ENCODE measurements around the gene ITGAL. TPM values are rescaled to one million over a fixed set of nuclear protein-coding genes. Genes with fewer than 3 reads are reported as not detected.

The ITGAL gene
- total and polyA plus RNA-seq, 2 of the 13 experiments (the other 11 are each of a cell fraction or from before 2014, with no cell fraction given): 0.86 to 1.2 TPM

DNA sequence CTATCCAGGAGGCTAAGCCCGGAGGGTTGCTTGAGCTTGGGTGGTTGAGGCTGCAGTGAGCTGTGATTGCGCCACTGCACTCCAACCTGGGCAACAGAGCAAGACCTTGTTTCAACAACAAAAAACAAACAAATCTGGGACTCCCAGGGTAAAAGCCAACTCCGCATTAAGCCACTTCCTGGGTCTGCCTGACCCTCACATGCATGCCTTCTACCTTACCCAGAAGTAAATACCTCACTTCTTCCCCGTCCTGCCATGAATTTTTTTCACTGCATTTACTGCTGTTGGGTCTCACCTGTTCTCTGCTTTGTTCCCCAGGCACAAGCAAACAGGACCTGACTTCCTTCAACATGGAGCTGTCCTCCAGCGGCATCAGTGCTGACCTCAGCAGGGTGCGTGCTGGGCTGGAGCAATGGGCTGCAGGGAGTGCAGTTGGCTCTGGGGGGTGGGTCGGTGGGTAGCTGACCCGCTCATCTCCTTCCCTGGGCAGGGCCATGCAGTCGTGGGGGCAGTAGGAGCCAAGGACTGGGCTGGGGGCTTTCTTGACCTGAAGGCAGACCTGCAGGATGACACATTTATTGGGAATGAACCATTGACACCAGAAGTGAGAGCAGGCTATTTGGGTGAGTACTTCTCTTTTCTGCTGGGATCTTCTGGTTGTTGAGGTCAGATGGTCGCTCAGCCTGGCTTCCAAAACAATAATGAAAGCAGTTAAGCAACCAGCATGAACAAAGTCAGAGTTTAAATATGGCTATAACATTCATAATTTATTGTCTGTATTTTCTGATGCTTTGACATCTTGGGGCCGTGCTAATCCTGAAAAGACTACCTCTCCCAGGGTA lies 16.4 kb downstream of the ITGAL start (continued):
- TF ChIP-seq ZSCAN20 (CRISPR knock-in tag; IDR thresholded peaks at IDR 0.05; ENCODE audit: borderline replicate concordance): peak; percentile 99
- TF ChIP-seq SKIL (CRISPR knock-in tag; IDR thresholded peaks at IDR 0.05; ENCODE audit: borderline replicate concordance): no peak
- peak; percentile 38; the same call in 1 of the 2 replicates for TF ChIP-seq SRY (CRISPR knock-in tag; IDR thresholded peaks at IDR 0.05)
- TF ChIP-seq KDM6A (CRISPR knock-in tag; IDR thresholded peaks at IDR 0.05; ENCODE audit: low read depth): no peak
- 0 out of 2 replicates have a peak, but pooled peaks have one; percentile 25 for TF ChIP-seq BCL6 (CRISPR knock-in tag; IDR thresholded peaks at IDR 0.05)
- TF ChIP-seq NONO (IDR thresholded peaks at IDR 0.05): no peak
- TF ChIP-seq NONO (CRISPR knock-in tag; conservative IDR thresholded peaks at IDR 0.05): 0 out of 2 replicates have a peak, but pooled peaks have one; percentile 42
- TF ChIP-seq PAX8 (CRISPR knock-in tag; IDR thresholded peaks at IDR 0.05; ENCODE audit: borderline replicate concordance): no peak
- TF ChIP-seq ZNF83 (CRISPR knock-in tag; IDR thresholded peaks at IDR 0.05; ENCODE audit: borderline replicate concordance): no peak
- TF ChIP-seq MEIS1 (CRISPR knock-in tag; IDR thresholded peaks at IDR 0.05; ENCODE audit: borderline replicate concordance): 0 out of 2 replicates have a peak, but pooled peaks have one; percentile 4
- TF ChIP-seq, protein P1, sequence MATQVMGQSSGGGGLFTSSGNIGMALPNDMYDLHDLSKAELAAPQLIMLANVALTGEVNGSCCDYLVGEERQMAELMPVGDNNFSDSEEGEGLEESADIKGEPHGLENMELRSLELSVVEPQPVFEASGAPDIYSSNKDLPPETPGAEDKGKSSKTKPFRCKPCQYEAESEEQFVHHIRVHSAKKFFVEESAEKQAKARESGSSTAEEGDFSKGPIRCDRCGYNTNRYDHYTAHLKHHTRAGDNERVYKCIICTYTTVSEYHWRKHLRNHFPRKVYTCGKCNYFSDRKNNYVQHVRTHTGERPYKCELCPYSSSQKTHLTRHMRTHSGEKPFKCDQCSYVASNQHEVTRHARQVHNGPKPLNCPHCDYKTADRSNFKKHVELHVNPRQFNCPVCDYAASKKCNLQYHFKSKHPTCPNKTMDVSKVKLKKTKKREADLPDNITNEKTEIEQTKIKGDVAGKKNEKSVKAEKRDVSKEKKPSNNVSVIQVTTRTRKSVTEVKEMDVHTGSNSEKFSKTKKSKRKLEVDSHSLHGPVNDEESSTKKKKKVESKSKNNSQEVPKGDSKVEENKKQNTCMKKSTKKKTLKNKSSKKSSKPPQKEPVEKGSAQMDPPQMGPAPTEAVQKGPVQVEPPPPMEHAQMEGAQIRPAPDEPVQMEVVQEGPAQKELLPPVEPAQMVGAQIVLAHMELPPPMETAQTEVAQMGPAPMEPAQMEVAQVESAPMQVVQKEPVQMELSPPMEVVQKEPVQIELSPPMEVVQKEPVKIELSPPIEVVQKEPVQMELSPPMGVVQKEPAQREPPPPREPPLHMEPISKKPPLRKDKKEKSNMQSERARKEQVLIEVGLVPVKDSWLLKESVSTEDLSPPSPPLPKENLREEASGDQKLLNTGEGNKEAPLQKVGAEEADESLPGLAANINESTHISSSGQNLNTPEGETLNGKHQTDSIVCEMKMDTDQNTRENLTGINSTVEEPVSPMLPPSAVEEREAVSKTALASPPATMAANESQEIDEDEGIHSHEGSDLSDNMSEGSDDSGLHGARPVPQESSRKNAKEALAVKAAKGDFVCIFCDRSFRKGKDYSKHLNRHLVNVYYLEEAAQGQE (IDR thresholded peaks at IDR 0.05; ENCODE audit: borderline replicate concordance in 1 of 2, low read depth in 1 of 2, low read length in 2 of 2): 0 out of 4 replicates have a peak, but pooled peaks of 1 of the 2 experiments have one; percentile 31
- peak; percentile 83; the same call in 1 of the 2 replicates for TF ChIP-seq BRCA1 (CRISPR knock-in tag; IDR thresholded peaks at IDR 0.05)
- peak; percentile 38; the same call in 1 of the 2 replicates for TF ChIP-seq NR2C2 (CRISPR knock-in tag; IDR thresholded peaks at IDR 0.05; ENCODE audit: borderline replicate concordance)
- TF ChIP-seq ZNF543 (CRISPR knock-in tag; IDR thresholded peaks at IDR 0.05): no peak
- TF ChIP-seq ZFP91 (CRISPR knock-in tag; IDR thresholded peaks at IDR 0.05; ENCODE audit: borderline replicate concordance): no peak; the same call in 1 of the 2 replicates
- no peak for TF ChIP-seq ZNF562 (CRISPR knock-in tag; IDR thresholded peaks at IDR 0.05; ENCODE audit: borderline replicate concordance)
- no peak for TF ChIP-seq CREM (IDR thresholded peaks at IDR 0.05)
- TF ChIP-seq CREM (CRISPR knock-in tag; IDR thresholded peaks at IDR 0.05): no peak
- TF ChIP-seq SATB2 (CRISPR knock-in tag; IDR thresholded peaks at IDR 0.05): no peak
- TF ChIP-seq, protein P2, sequence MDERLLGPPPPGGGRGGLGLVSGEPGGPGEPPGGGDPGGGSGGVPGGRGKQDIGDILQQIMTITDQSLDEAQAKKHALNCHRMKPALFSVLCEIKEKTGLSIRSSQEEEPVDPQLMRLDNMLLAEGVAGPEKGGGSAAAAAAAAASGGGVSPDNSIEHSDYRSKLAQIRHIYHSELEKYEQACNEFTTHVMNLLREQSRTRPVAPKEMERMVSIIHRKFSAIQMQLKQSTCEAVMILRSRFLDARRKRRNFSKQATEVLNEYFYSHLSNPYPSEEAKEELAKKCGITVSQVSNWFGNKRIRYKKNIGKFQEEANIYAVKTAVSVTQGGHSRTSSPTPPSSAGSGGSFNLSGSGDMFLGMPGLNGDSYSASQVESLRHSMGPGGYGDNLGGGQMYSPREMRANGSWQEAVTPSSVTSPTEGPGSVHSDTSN (CRISPR knock-in tag; IDR thresholded peaks at IDR 0.05): no peak
